ENCODE data around the gene PTPRB.

PTPRB gene

DNA sequence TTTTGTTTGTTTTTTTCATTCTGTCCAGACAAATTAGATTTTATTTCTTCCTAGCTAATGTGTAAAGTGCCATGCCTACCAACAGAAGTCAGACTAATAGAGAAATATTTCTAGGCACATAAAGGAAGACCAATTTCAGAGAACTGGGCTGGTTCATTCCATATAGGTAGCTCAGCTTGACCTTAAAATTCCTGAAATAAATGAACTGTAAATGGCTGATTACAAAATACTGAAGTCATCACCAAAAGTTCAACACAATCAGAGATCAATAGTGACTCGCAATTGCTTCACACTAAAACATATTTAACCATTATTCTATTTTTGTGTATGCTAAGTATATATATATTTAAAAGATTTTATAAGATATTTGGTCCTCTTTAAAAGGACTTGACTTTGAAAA is 34.2 kb downstream of the PTPRB start:
- peak; percentile 15 for DNase-seq (ENCODE audit: low read depth)
- TF ChIP-seq, protein P1, sequence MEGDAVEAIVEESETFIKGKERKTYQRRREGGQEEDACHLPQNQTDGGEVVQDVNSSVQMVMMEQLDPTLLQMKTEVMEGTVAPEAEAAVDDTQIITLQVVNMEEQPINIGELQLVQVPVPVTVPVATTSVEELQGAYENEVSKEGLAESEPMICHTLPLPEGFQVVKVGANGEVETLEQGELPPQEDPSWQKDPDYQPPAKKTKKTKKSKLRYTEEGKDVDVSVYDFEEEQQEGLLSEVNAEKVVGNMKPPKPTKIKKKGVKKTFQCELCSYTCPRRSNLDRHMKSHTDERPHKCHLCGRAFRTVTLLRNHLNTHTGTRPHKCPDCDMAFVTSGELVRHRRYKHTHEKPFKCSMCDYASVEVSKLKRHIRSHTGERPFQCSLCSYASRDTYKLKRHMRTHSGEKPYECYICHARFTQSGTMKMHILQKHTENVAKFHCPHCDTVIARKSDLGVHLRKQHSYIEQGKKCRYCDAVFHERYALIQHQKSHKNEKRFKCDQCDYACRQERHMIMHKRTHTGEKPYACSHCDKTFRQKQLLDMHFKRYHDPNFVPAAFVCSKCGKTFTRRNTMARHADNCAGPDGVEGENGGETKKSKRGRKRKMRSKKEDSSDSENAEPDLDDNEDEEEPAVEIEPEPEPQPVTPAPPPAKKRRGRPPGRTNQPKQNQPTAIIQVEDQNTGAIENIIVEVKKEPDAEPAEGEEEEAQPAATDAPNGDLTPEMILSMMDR (conservative IDR thresholded peaks at IDR 0.05; ENCODE audit: low read length), result no peak
- H3K4me3 ChIP-seq (ENCODE audit: low read length), result no peak overlapping the region

DNA sequence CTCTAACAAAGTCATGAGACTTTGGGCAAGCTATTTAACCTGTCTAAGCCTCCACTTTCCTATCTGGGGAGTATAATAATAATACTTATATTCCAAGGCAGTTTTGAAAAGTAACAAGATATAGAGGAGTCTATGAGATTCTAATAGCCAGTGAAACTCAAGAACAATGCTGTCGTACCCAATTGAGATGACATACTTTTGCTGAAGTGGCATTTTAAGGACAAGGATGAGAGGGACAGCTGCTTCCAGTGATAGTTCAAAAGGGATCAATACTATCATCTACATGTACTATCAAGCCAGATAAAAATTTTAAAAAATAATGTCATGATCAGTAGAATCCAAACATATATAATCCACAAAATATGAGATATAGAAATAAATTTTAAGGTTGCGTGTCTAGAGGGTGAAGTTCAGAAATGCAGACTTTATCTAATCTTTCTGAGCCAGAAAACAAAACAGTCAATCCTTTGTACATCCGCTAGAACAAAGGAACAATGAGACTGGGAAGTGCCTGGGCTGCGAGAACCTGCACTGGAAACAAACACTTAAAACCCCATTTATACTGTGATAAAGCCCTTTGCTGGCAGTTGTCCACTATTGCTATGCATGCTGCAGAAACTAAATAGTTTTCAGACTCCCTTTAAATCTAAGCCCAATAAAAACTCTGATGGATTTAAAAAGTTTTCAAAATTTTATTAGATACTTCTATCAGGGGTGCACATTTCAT is 38.6 kb downstream of the PTPRB start:
- DNase-seq (ENCODE audit: low read depth), result no peak
- TF ChIP-seq, protein P1 (conservative IDR thresholded peaks at IDR 0.05; ENCODE audit: low read length), result no peak
- H3K4me3 ChIP-seq (ENCODE audit: low read length), result no peak overlapping the region

DNA sequence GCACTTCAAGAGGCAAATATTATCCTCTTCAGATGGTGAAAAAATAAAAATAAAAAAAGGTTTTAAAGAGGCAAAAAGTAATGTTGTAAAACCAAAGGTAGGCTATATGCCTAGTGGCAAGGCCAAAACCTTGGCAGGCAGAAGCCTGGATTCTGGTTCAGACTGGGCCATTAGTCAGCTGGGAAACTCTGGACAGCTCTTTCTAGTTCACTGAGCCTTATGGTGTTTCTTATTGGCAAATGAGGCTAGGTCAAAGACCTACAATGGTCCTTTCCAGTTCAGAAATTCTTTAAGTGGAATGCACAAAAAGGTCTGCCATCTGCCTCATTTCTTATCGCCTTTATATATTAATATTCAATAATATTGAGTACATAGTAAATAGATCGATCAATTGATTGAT is 44.6 kb downstream of the PTPRB start:
- DNase-seq (ENCODE audit: low read depth), result no peak
- H3K4me3 ChIP-seq (ENCODE audit: low read length), result no peak overlapping the region
- TF ChIP-seq, protein P1 (conservative IDR thresholded peaks at IDR 0.05; ENCODE audit: low read length), result no peak

DNA sequence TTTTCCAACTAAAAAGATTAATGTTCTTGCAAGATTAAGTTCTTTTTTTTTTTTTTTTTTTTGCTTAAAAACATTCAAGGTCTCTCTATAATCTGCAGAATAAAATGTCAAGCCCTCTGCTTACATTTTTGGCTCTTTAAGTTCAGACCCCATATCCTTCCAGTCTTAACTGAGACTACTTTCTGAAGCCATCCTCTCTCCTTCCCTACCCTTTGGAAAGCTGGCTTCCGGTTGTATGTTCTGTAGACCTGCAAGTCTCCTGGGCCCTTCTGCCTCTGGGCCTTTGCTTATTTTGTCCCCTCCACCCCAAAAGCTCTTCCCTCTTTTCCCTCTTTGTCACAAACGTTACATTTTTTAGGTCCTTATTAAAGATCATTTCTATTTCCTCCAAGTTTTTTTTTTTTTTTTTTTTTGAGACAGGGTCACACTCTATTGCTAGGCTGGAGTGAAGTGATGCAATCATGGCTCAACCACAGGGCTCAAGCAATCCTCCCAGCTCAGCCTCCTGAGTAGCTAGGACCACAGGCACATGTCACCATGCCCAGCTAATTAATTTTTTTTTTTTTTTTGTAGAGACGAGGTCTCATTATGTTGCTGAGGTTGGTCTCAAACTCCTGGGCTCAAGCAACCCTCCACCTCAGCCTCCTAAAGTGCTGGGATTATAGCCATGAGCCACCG is 46.5 kb downstream of the PTPRB start:
- DNase-seq (ENCODE audit: low read depth), result peak; percentile 17
- TF ChIP-seq, protein P1 (conservative IDR thresholded peaks at IDR 0.05; ENCODE audit: low read length), result no peak
- no peak overlapping the region for H3K4me3 ChIP-seq (ENCODE audit: low read length)

DNA sequence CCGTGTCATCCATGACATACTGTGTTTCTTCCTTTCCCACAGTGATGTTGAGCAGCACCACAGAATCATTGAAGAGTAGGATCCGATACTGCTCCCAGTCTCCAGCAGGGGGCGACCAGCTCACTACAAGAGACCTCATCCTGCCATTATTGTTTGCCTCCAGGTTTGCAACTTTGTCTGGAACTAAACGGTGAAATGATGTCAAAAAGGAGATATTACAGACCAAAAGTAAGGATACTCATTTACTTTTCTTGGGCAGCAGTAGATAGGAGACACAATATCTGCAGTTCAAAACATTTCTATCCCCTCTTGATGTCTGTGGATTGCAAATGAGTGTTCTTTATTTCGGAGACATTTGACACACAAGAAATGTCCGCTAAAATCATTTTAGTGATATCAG is 47.2 kb downstream of the PTPRB start:
- DNase-seq (ENCODE audit: low read depth), result peak; percentile 80
- TF ChIP-seq, protein P1 (conservative IDR thresholded peaks at IDR 0.05; ENCODE audit: low read length), result peak; percentile 98
- no peak overlapping the region for H3K4me3 ChIP-seq (ENCODE audit: low read length)

DNA sequence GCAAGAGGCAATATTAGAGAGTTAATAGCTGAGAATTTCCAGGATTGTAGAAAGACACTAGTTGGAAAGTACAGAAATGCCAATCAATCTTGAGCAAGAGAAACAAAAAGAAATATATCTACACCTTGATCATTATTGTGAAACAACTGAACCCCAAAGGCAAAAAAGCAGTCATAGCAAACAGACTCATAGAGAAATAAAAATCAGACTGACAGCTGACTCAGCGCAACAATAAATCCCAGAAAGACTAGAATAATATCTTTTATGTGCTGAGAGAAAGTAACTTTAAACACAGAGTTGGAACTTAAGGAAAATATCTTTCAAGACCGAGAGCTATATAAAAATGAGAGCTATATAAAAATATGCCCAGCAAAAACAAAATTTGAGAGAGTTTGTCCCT is 52.9 kb downstream of the PTPRB start:
- DNase-seq (ENCODE audit: low read depth), result no peak
- TF ChIP-seq, protein P1 (conservative IDR thresholded peaks at IDR 0.05; ENCODE audit: low read length), result no peak
- no peak overlapping the region for H3K4me3 ChIP-seq (ENCODE audit: low read length)

DNA sequence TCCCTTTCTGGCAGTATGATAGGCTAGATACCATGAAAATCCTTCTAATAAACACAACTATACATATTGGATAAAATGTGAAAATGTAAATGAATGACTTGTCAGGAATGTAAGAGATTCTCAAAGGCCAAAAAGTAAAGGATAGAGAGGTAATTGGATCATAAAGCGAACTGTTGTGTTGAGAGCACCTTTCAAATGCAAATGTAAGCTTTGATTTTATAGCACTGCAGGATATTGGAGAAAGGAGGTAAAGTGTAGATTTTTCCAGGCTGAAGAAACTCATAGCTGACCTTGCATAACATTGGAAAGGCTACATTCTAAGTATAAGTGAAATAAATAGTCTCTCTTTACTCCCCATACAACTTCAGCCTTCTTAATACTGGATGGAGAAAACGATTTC is 54.0 kb downstream of the PTPRB start:
- H3K4me3 ChIP-seq (ENCODE audit: low read length), result no peak overlapping the region
- no peak for DNase-seq (ENCODE audit: low read depth)
- TF ChIP-seq, protein P1 (conservative IDR thresholded peaks at IDR 0.05; ENCODE audit: low read length), result no peak
